ENCODE measurements around the gene CLSTN2.

GRCh38 chr3:140294058-140294457, 359.1 kb downstream of the CLSTN2 start:
- TF ChIP-seq CTCF (conservative IDR thresholded peaks at IDR 0.05) = no peak
- no peak for TF ChIP-seq EZH2 (IDR thresholded peaks at IDR 0.05; ENCODE audit: low read depth)

Data from PC-9 (cell line).